ENCODE measurements around the gene RBBP8NL. TPM values are rescaled to one million over a fixed set of nuclear protein-coding genes. Genes with fewer than 3 reads are reported as not detected.

RBBP8NL gene
- total RNA-seq, 4 donors from 2014 or later, result not detected

DNA sequence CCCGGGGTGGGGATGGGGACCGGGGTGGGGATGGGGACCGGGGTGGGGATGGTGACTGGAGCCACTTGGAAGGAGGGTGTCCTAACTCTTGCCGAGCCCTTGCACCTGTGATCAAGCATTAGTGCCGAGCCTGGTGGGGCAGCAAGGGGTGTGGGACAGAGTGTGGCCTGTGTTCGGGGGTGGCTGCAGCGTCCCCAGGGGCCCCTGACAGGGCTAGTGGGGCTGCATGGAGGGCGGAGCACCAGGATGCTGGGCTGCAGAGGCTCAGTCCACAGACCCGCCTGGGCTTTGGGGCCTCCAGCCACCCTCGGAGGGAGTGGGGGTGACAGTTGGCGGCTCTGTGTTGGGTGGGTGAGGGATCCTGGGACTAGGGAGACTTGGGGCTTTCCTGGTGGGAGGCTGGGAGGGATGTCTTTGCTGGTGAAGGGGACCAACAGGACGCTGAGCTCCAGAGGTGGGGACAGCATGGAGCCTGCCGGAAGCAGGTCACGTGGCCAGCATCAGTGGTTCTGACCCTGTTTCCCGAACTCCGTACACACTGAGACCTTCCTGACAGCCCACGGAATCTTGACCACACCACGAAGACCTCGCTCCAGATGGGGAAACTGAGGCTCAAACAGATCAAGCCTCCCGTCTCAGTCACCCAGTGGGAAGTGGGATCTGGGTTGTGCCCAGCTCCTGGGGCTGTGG lies 4.6 kb downstream of the RBBP8NL start:
- intact Hi-C loops (cut with DNase I), result no loop called here
- Histone ChIP-seq H3K4me3 (no peak overlapping the region), H3K9me3 (no peaks in the 10 kb centered on the region), H3K4me1 (no peaks in the 10 kb centered on the region), H3K27ac (replicated peaks in 1 of 4) (no peak overlapping the region), H3K27me3 (peaks cover 0 to 60% (median 3%) of the 10 kb centered on the region in 4 donors), H3K36me3 (no peaks in the 10 kb centered on the region)
- 86% methylated on average over 17 of the region's 20 CpGs for WGBS
- TF ChIP-seq EP300 (IDR thresholded peaks at IDR 0.05) (no peak), POLR2AphosphoS5 (IDR thresholded peaks at IDR 0.05) (no peak), POLR2A (IDR thresholded peaks at IDR 0.05; ENCODE audit: low read depth) (no peak)
- TF ChIP-seq, protein P1, sequence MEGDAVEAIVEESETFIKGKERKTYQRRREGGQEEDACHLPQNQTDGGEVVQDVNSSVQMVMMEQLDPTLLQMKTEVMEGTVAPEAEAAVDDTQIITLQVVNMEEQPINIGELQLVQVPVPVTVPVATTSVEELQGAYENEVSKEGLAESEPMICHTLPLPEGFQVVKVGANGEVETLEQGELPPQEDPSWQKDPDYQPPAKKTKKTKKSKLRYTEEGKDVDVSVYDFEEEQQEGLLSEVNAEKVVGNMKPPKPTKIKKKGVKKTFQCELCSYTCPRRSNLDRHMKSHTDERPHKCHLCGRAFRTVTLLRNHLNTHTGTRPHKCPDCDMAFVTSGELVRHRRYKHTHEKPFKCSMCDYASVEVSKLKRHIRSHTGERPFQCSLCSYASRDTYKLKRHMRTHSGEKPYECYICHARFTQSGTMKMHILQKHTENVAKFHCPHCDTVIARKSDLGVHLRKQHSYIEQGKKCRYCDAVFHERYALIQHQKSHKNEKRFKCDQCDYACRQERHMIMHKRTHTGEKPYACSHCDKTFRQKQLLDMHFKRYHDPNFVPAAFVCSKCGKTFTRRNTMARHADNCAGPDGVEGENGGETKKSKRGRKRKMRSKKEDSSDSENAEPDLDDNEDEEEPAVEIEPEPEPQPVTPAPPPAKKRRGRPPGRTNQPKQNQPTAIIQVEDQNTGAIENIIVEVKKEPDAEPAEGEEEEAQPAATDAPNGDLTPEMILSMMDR (IDR thresholded peaks at IDR 0.05), result no peak
- DNase-seq (ENCODE audit: extremely low spot score), result no peak

DNA sequence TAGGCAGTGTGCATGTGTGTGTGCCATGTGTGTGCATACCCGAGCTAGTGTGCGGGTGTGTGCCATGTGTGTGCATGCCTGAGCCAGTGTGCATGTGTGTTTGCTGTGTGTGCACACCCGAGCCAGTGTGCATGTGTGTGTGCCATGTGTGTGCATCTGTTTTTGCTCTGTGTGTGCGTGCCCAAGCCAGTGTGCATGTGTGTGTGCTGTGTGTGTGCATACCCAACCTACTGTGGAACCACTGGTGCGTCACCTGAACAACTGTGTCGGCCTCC lies 5.7 kb downstream of the RBBP8NL start:
- Histone ChIP-seq H3K4me3 (no peak overlapping the region), H3K4me1 (no peaks in the 10 kb centered on the region), H3K27ac (replicated peaks in 1 of 4) (no peak overlapping the region), H3K27me3 (peaks cover 0 to 60% (median 3%) of the 10 kb centered on the region in 4 donors), H3K36me3 (no peaks in the 10 kb centered on the region), H3K9me3 (no peaks in the 10 kb centered on the region)
- TF ChIP-seq, protein P1 (IDR thresholded peaks at IDR 0.05), result no peak
- no peak for TF ChIP-seq POLR2AphosphoS5 (IDR thresholded peaks at IDR 0.05)
- no peak for TF ChIP-seq POLR2A (IDR thresholded peaks at IDR 0.05; ENCODE audit: low read depth)
- no peak for TF ChIP-seq EP300 (IDR thresholded peaks at IDR 0.05)
- WGBS, result 80% methylated on average over 6 of the region's 6 CpGs
- intact Hi-C loops (cut with DNase I), result no loop called here
- DNase-seq (ENCODE audit: extremely low spot score), result no peak

DNA sequence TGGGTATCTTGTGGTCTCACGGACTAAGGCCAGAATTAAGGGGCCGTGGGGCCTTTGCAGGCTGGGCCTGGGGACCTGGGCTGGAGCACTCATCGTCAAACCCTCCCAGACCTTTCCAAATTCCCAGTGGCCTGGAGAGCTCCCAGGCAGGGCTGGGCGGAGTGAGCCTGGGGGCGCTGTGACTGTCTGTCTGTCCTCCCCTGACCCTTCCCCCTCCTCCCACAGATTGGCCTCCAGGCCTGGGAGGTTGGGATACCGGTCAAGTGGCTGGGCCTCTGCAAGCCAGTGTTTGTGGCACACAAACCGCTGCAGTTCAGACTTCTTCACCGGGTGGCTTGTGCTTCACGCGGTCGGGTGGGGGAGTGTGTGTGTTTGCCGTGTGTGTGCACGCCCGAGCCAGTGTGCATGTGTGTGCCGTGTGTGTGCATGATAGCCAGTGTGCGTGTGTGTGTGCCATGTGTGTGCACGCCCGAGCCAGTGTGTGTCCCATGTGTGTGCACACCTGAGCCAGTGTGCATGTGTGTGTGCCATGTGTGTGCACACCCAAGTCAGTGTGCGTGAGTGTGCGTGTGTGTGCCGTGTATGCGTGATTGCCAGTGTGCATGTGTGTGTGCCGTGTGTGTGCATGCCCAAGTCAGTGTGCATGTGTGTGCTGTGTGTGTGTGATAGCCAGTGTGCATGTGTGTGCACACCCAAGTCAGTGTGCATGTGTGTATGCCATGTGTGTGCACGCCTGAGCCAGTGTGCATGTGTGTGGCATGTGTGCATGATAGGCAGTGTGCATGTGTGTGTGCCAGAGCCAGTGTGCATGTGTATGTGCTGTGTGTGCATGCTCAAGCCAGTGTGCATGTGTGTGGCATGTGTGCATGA lies 6.3 kb downstream of the RBBP8NL start:
- intact Hi-C loops (cut with DNase I), result no loop called here
- TF ChIP-seq, protein P1 (IDR thresholded peaks at IDR 0.05), result no peak
- no peak for TF ChIP-seq POLR2AphosphoS5 (IDR thresholded peaks at IDR 0.05)
- no peak for TF ChIP-seq POLR2A (IDR thresholded peaks at IDR 0.05; ENCODE audit: low read depth)
- TF ChIP-seq EP300 (IDR thresholded peaks at IDR 0.05), result no peak

DNA sequence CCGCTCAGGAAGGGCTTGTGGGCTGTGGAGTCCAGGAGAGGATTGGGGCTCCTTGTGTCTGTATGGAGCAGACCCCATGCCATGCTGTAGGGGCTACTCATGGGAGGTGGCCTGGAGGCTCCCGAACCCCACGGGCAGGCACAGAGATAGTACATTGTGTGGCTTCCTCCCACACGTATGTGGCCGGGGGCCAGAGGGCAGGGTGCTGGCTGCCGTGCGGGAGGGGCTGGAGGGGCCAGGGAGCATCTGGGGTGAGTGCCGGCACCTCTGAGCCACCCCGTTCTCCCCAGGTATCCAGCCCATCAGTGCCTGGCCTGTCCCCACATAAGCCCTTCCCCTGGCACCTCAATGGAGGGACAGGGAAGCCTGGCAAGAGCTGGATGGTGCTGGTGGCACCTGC lies 7.6 kb downstream of the RBBP8NL start:
- WGBS, result 100% methylated on average over 1 of the region's 9 CpGs
- no peak overlapping the region for H3K4me3 ChIP-seq
- no peaks in the 10 kb centered on the region for H3K9me3 ChIP-seq
- H3K27me3 ChIP-seq, result peaks cover 0 to 63% (median 3%) of the 10 kb centered on the region in 4 donors
- no peaks in the 10 kb centered on the region for H3K4me1 ChIP-seq
- intact Hi-C loops (cut with DNase I), result loop anchor here (10.0 kb wide), 1 partner anchor 195 kb away; no protein-coding TSS in a partner anchor
- no peaks in the 10 kb centered on the region for H3K36me3 ChIP-seq
- DNase-seq (ENCODE audit: extremely low spot score), result no peak
- TF ChIP-seq EP300 (IDR thresholded peaks at IDR 0.05) (no peak), POLR2A (IDR thresholded peaks at IDR 0.05; ENCODE audit: low read depth) (no peak), POLR2AphosphoS5 (IDR thresholded peaks at IDR 0.05) (no peak)
- TF ChIP-seq, protein P1 (IDR thresholded peaks at IDR 0.05), result no peak
- no peak overlapping the region for H3K27ac ChIP-seq (replicated peaks in 1 of 4)

More for the DNA sequence above, 6.3 kb downstream of the RBBP8NL start:
- H3K4me3 ChIP-seq, result no peak overlapping the region
- no peak for DNase-seq (ENCODE audit: extremely low spot score)
- H3K27ac ChIP-seq (replicated peaks in 1 of 4), result no peak overlapping the region
- H3K4me1 ChIP-seq, result no peaks in the 10 kb centered on the region
- WGBS, result 86% methylated on average over 18 of the region's 24 CpGs
- peaks cover 0 to 61% (median 3%) of the 10 kb centered on the region in 4 donors for H3K27me3 ChIP-seq
- no peaks in the 10 kb centered on the region for H3K9me3 ChIP-seq
- H3K36me3 ChIP-seq, result no peaks in the 10 kb centered on the region

Data from esophagus muscularis mucosa (tissue), 4 donors.